Heart left ventricle (tissue), 16 donors: Measurements from ENCODE around the gene R3HDM2. TPM values are rescaled to one million over a fixed set of nuclear protein-coding genes. Genes with fewer than 3 reads are reported as not detected.
"Not testable (repeated sequence)": the region's sequence is repeated elsewhere in the genome, so short reads cannot be mapped to it uniquely, and the experiment has no call there.

Source experiments
- ATAC-seq, 4 donors: fragments of 200-7000 bp; cut with Tn5 transposase; one replicate each; pipeline ENCODE4 v1.9.1; 2020 to 2022; ENCODE audit warnings: moderate library complexity in 4 of 4, mild to moderate bottlenecking in 3 of 4, moderate number of reproducible peaks in 1 of 4
- DNase-seq, 5 donors: peaks; one replicate each; pipeline ENCODE4 v3.0.0-alpha.2; 2020
- H3K27ac ChIP-seq, 12 donors: fragments of 200-600 bp; sonication (generic) in 4 of 12; one replicate each; pipeline versions ENCODE4 v1.5.0 to v1.8.0; 2016 to 2022; ENCODE audit warnings: mild to moderate bottlenecking in 2 of 12
- H3K27me3 ChIP-seq, 9 donors: fragments of 200-600 bp; sonication (generic) in 2 of 9; one replicate each; pipeline versions ENCODE4 v1.5.1 to v1.8.0; 2016 to 2022; ENCODE audit warnings: mild to moderate bottlenecking in 3 of 9
- H3K36me3 ChIP-seq, 9 donors: fragments of 200-600 bp; sonication (generic) in 2 of 9; one replicate each; pipeline versions ENCODE4 v1.5.0 to v1.8.0; 2018 to 2022; ENCODE audit warnings: mild to moderate bottlenecking in 2 of 9
- H3K4me1 ChIP-seq, 12 donors: fragments of 200-600 bp; sonication (generic) in 4 of 12; one replicate each; pipeline versions ENCODE4 v1.5.0 to v1.8.0; 2016 to 2022; ENCODE audit warnings: mild to moderate bottlenecking in 3 of 12
- H3K4me3 ChIP-seq, 12 donors: fragments of 200-600 bp; sonication (generic) in 4 of 12; one replicate each; pipeline versions ENCODE4 v1.5.0 to v1.8.0; 2017 to 2022; ENCODE audit warnings: mild to moderate bottlenecking in 9 of 12, moderate library complexity in 4 of 12
- H3K9me3 ChIP-seq, 12 donors: fragments of 200-600 bp; sonication (generic) in 4 of 12; one replicate each; pipeline versions ENCODE4 v1.5.0 to v1.8.0; 2016 to 2022; ENCODE audit warnings: mild to moderate bottlenecking in 1 of 12
- CTCF ChIP-seq, 12 donors: fragments of 200-600 bp; sonication (generic) in 4 of 12; IDR thresholded peaks; one replicate each; pipeline versions ENCODE4 v1.5.0 to v1.8.0; 2018 to 2022; ENCODE audit warnings: antibody characterized with exemption in 12 of 12, mild to moderate bottlenecking in 5 of 12
- POLR2A ChIP-seq, 2 donors: fragments of 450-650 bp; IDR thresholded peaks; one replicate each; pipeline ENCODE4 v1.6.1; 2017; ENCODE audit warnings: antibody characterized with exemption in 2 of 2, mild to moderate bottlenecking in 2 of 2, moderate library complexity in 2 of 2
- WGBS, 4 donors: extraction: QIAGEN DNeasy Blood & Tissue Kit in 2 of 4; methylation state at CpG; one replicate each; pipeline versions ENCODE4 v1.1.5 to v1.1.7; 2013 to 2018; 5-methylcytosine and 5-hydroxymethylcytosine counted together
- intact Hi-C, 10 donors: fragments of 100-400 bp; cut with DNase I; formaldehyde crosslinking; loops; one replicate each; pipeline versions ENCODE4 v1.11.1 to v1.14.2; 2022
- polyA plus RNA-seq, 2 donors: library from polyadenylated mRNA; stranded (reverse); fragments of 200-250 nt; gene quantifications; one replicate each; pipeline ENCODE4 v1.2.3, GENCODE V29; 2013
- total RNA-seq, 9 donors: library from RNA; depleted of rRNA in 2 of 9; stranded (reverse); fragments of >200 nt in 2 of 9; fragmentation: NEBNext Ultra II Directional in 3 of 9; extraction: Animal tissue kit (Norgen Biotek cat#: 25700) in 3 of 9; gene quantifications; one replicate each; pipeline versions ENCODE4 v1.1.0 to v1.2.4, GENCODE V29; 2016 to 2023
- donor health status: ischemic (EF 13 %, LVEDD 7.1; RV severe dilation, severe dysfunction).
- donor health status: healthy with polysubstance abuse.
- donor health status: DM: no; HTN: yes; CAD: no.
- donor health status: DM: no; HTN: no; CAD: no.
- donor health status: ischemic (EF 25% LVEDD 6.9; RV normal size, moderate dysfunction).
- donor health status: ischemic (EF 25% LVEDD 5.7; RV mildly dilated, moderate dysfunction).
- donor health status: healthy.
- donor health status: DM: yes; HTN: yes; CAD: no.
- donor health status: ischemic (EF 35%, LVEDD 5.7; RV mildly dilated, moderate dysfunction).
- donor health status: nonischemic (EF 11% LVEDD 7.7; RV severe dilation, severe dysfunction).
- donor health status: DM: yes; HTN: yes; CAD: no.
- donor health status: PGD.
- donor health status: ischemic (EF 29% LVEDD 5.4; RV normal size, mild dysfunction).
- donor health status: nonischemic (EF 23%, LVEDD 6.1; RV moderate dilation, normal function).

Gene R3HDM2
- total and polyA plus RNA-seq, 11 donors, result 12.7 to 102 (median 59.8) TPM

- 96 to 97% (median 97%) methylated on average over 5 of the region's 5 CpGs for WGBS, 4 donors
- H3K9me3 ChIP-seq, result no peaks in the 10 kb centered on the region
- ATAC-seq (no peak), DNase-seq (no peak)
- TF ChIP-seq CTCF (IDR thresholded peaks at IDR 0.05) (no peak), POLR2A (IDR thresholded peaks at IDR 0.05) (no peak)
- H3K4me3 ChIP-seq, result no peak overlapping the region
- no peaks in the 10 kb centered on the region for H3K36me3 ChIP-seq
- H3K27me3 ChIP-seq, result no peaks in the 10 kb centered on the region
- no peak overlapping the region for H3K27ac ChIP-seq
- intact Hi-C loops, result no loop called here
- H3K4me1 ChIP-seq, result peaks cover 0 to 14% (median 6%) of the 10 kb centered on the region in 12 donors
These were observed 25.7 kb downstream of the R3HDM2 start for GRCh38 chr12:57404966-57405640.

- H3K36me3 ChIP-seq, H3K9me3 ChIP-seq, DNase-seq, H3K27ac ChIP-seq, H3K27me3 ChIP-seq, ATAC-seq, intact Hi-C loops, H3K4me3 ChIP-seq: not testable (repeated sequence)
- WGBS, 4 donors, result 96 to 99% (median 97%) methylated on average over 4 of the region's 4 CpGs
- peaks cover 0 to 19% (median 6%) of the 10 kb centered on the region in 12 donors for H3K4me1 ChIP-seq
These were observed 28.7 kb downstream of the R3HDM2 start for GRCh38 chr12:57402156-57402555.

- WGBS, 4 donors, result 48 to 57% (median 50%) methylated on average over 5 of the region's 5 CpGs
These were observed 29.7 kb downstream of the R3HDM2 start for GRCh38 chr12:57401165-57401564.

GRCh38 chr12:57399718-57400463 is 31.0 kb downstream of the R3HDM2 start:
- 94 to 98% (median 96%) methylated on average over 6 to 7 of the region's 7 CpGs for WGBS, 4 donors
- H3K4me1 ChIP-seq, result peaks cover 0 to 19% (median 6%) of the 10 kb centered on the region in 12 donors

More at GRCh38 chr12:57401165-57401564, 29.7 kb downstream of the R3HDM2 start:
- Histone ChIP-seq H3K27me3 (no peaks in the 10 kb centered on the region), H3K36me3 (peaks cover 0 to 8% (median 0%) of the 10 kb centered on the region in 9 donors), H3K9me3 (no peaks in the 10 kb centered on the region), H3K4me1 (peaks cover 0 to 19% (median 6%) of the 10 kb centered on the region in 12 donors), H3K27ac (peak overlapping the region in 4 of 12 donors; percentile 12 to 34 (median 28)), H3K4me3 (no peak overlapping the region)
- intact Hi-C loops, result no loop called here
- TF ChIP-seq CTCF (IDR thresholded peaks at IDR 0.05) (no peak), POLR2A (IDR thresholded peaks at IDR 0.05) (no peak)
- ATAC-seq (peak; percentile 80 to 90 (median 86)), DNase-seq (peak in 3 of 5 donors; percentile 15 to 34 (median 20))

GRCh38 chr12:57397441-57397840 is 33.4 kb downstream of the R3HDM2 start:
- peaks cover 0 to 43% (median 23%) of the 10 kb centered on the region in 9 donors for H3K36me3 ChIP-seq
- ATAC-seq, result no peak
- no peak overlapping the region for H3K27ac ChIP-seq
- H3K4me1 ChIP-seq, result peaks cover 0 to 19% (median 6%) of the 10 kb centered on the region in 12 donors
- H3K9me3 ChIP-seq, result no peaks in the 10 kb centered on the region
- H3K27me3 ChIP-seq, result no peaks in the 10 kb centered on the region
- 84 to 94% (median 89%) methylated on average over 2 of the region's 2 CpGs for WGBS, 4 donors
- no peak overlapping the region for H3K4me3 ChIP-seq
- intact Hi-C loops, result no loop called here
- DNase-seq, result no peak
- TF ChIP-seq CTCF (IDR thresholded peaks at IDR 0.05) (peak in 1 of 12 donors; percentile 6), POLR2A (IDR thresholded peaks at IDR 0.05) (no peak)

More at GRCh38 chr12:57399718-57400463, 31.0 kb downstream of the R3HDM2 start:
- H3K27me3 ChIP-seq, intact Hi-C loops, H3K4me3 ChIP-seq, H3K9me3 ChIP-seq, DNase-seq, H3K27ac ChIP-seq, ATAC-seq: not testable (repeated sequence)
- peaks cover 0 to 21% (median 9%) of the 10 kb centered on the region in 9 donors for H3K36me3 ChIP-seq
